Measurements from ENCODE around the gene CBR1. TPM values are rescaled to one million over a fixed set of nuclear protein-coding genes. Genes with fewer than 3 reads are reported as not detected.
"Not testable (repeated sequence)": the region's sequence is repeated elsewhere in the genome, so short reads cannot be mapped to it uniquely, and the experiment has no call there.

Gene CBR1
- polyA plus RNA-seq, 6 donors from 2014 or later, result 15.4 to 44.6 (median 32.2) TPM

GRCh38 chr21:36097427-36098181 lies 27.8 kb downstream of the CBR1 start:
- ATAC-seq (ENCODE audit: low read depth in 2 of 2), result peak; percentile 65 to 73
- H3K27ac Mint-ChIP-seq, result peak overlapping the region in 2 of 6 donors; percentile 3 to 83
- DNase-seq, result no peak
- peaks cover 0 to 11% (median 8%) of the 10 kb centered on the region in 3 donors for H3K27me3 Mint-ChIP-seq
- H3K9me3 Mint-ChIP-seq, result peaks cover 7 to 18% (median 13%) of the 10 kb centered on the region in 7 donors
- H3K4me3 Mint-ChIP-seq, result peak overlapping the region in 2 of 8 donors; percentile 32 to 62
- peaks cover 6 to 11% of the 10 kb centered on the region in 2 donors for H3K36me3 Mint-ChIP-seq
- H3K4me1 Mint-ChIP-seq, result peaks cover 8 to 13% (median 9%) of the 10 kb centered on the region in 3 donors

DNA sequence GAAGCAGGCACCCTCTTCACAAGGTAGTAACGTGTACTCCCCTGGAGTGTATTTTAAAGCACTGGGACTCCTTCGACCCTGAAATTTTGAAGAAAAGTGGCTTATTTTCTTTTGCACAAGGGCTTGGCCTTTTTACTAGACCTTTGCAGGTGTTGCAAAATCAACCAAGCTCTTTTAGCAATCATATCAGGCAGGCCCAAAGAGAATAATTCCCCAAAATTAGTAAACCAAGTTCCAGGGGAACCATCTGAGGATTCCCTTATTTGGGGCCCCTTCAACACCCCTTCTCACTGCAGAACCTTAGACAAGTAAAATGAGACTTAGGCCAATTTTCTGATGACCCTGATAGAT lies 28.3 kb downstream of the CBR1 start:
- Mint-ChIP-seq H3K4me3 (no peak overlapping the region), H3K9me3 (peaks cover 7 to 13% (median 9%) of the 10 kb centered on the region in 7 donors), H3K4me1 (peaks cover 8 to 13% (median 9%) of the 10 kb centered on the region in 3 donors), H3K27me3 (peaks cover 0 to 8% (median 8%) of the 10 kb centered on the region in 3 donors), H3K27ac (peak overlapping the region in 1 of 6 donors; percentile 83), H3K36me3 (peaks cover 6 to 10% of the 10 kb centered on the region in 2 donors)
- DNase-seq, result no peak
- ATAC-seq (ENCODE audit: low read depth in 2 of 2), result no peak

- ATAC-seq (ENCODE audit: low read depth in 2 of 2), result no peak
- H3K27ac Mint-ChIP-seq, result no peak overlapping the region
- no peak overlapping the region for H3K4me3 Mint-ChIP-seq
- peaks cover 8 to 13% (median 9%) of the 10 kb centered on the region in 3 donors for H3K4me1 Mint-ChIP-seq
- no peak for DNase-seq
- peaks cover 0 to 1% (median under 1%) of the 10 kb centered on the region in 3 donors for H3K27me3 Mint-ChIP-seq
- peaks cover 0 to 1% of the 10 kb centered on the region in 2 donors for H3K36me3 Mint-ChIP-seq
- peaks cover 0 to 5% (median under 1%) of the 10 kb centered on the region in 7 donors for H3K9me3 Mint-ChIP-seq
Measured at GRCh38 chr21:36099000-36099399, 29.2 kb downstream of the CBR1 start.

DNA sequence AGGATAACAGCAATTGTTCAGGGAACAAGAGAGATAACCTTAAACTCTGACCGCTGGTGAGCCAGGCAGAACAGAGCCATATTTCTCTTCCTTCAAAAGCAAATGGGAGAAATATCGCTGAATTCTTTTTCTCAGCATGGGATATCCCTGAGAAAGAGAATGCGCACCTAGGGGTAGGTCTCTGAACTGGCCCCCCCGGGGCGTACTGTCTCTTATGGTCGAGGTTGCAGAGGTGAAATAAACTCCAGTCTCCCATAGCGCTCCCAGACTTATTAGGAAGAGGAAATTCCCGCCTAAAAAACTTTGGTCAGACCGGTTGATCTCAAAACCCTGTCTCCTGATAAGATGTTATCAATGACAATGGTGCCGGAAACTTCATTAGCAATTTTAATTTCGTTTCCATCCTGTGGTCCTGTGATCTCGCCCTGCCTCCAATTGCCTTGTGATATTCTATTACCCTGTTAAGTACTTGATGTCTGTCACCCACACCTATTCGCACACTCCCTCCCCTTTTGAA lies 29.9 kb downstream of the CBR1 start:
- not testable (repeated sequence) for DNase-seq; H3K4me3 Mint-ChIP-seq; H3K36me3 Mint-ChIP-seq; H3K27me3 Mint-ChIP-seq; ATAC-seq (ENCODE audit: low read depth in 2 of 2); H3K9me3 Mint-ChIP-seq
- H3K4me1 Mint-ChIP-seq, result peaks cover 15 to 20% (median 17%) of the 10 kb centered on the region in 3 donors
- H3K27ac Mint-ChIP-seq, result peak overlapping the region in 1 of 6 donors; percentile 42

DNA sequence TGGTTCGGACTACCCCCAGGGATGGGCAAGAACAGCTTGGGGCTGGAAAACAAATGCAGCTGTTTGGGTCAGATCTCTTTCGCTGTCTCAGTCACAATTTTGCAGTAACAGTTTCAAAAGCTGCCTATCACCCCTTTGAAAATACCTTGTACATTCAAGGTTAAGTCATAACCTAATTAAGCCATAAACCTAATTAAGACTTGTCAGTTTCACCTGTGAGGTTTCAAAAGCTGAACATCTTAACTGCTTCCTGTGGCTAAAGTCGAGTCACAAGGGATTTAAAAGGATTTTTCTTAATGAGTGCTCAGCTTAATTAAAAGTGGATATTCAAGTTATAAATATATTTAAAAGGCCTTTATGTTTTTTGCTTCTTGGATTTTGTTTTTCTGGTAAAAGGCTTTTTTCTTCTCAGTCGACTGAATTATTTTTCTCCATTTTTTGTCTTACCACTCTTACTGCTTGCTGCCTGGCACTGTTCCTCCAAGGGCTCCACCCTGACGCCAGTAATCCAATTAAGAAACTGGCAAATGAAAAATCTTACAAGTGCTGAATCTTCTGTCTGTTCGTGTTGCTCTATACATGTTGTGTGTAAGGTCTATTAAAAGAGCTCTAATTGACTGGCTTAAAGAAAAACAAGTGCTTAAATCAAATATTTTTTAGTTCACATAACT lies 31.3 kb downstream of the CBR1 start:
- Mint-ChIP-seq H3K9me3 (no peaks in the 10 kb centered on the region), H3K27me3 (peaks cover 9 to 22% (median 22%) of the 10 kb centered on the region in 3 donors), H3K4me1 (peaks cover 16 to 23% (median 19%) of the 10 kb centered on the region in 3 donors), H3K36me3 (no peaks in the 10 kb centered on the region), H3K4me3 (no peak overlapping the region), H3K27ac (peak overlapping the region in 1 of 6 donors; percentile 71)
- ATAC-seq (ENCODE audit: low read depth in 2 of 2), result no peak
- DNase-seq, result no peak

DNA sequence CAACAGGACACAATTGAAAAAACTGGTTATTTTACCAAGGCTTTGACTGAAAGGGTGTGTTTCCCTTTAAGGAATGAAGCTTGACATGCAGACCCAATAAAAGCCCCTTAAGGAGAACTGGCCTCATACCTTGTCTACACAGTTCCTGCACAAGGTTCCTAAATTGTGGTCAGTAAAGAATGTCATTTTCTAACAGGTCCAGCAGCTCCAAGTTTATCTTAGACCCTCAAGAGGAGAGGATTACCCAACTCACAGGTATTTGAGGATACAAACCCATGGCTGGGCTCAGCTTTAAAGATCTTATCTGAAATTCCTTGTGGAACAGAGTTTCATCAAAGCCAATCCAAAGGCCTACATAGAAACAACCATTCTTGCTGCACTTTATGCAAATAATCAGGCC lies 33.6 kb downstream of the CBR1 start:
- no peaks in the 10 kb centered on the region for H3K36me3 Mint-ChIP-seq
- no peaks in the 10 kb centered on the region for H3K9me3 Mint-ChIP-seq
- ATAC-seq (ENCODE audit: low read depth in 2 of 2) (no peak), DNase-seq (no peak)
- no peak overlapping the region for H3K27ac Mint-ChIP-seq
- peaks cover 8 to 11% (median 10%) of the 10 kb centered on the region in 3 donors for H3K4me1 Mint-ChIP-seq
- H3K27me3 Mint-ChIP-seq, result peaks cover 9 to 41% (median 37%) of the 10 kb centered on the region in 3 donors
- no peak overlapping the region for H3K4me3 Mint-ChIP-seq

- ATAC-seq (ENCODE audit: low read depth in 2 of 2) (peak; percentile 72 to 88), DNase-seq (peak; percentile 67)
- peak overlapping the region in 7 of 8 donors; percentile 34 to 87 (median 76) for H3K4me3 Mint-ChIP-seq
- no peaks in the 10 kb centered on the region for H3K36me3 Mint-ChIP-seq
- H3K9me3 Mint-ChIP-seq, result no peaks in the 10 kb centered on the region
- H3K27ac Mint-ChIP-seq, result peak overlapping the region in 3 of 6 donors; percentile 4 to 68 (median 66)
- H3K27me3 Mint-ChIP-seq, result peaks cover 9 to 42% (median 37%) of the 10 kb centered on the region in 3 donors
- H3K4me1 Mint-ChIP-seq, result peaks cover 8 to 11% (median 10%) of the 10 kb centered on the region in 3 donors
Measured at GRCh38 chr21:36104317-36105300, 34.8 kb downstream of the CBR1 start.

GRCh38 chr21:36105327-36105842 lies 35.6 kb downstream of the CBR1 start:
- DNase-seq (no peak), ATAC-seq (ENCODE audit: low read depth in 2 of 2) (no peak)
- Mint-ChIP-seq H3K4me3 (peak overlapping the region in 1 of 8 donors; percentile 87), H3K9me3 (no peaks in the 10 kb centered on the region), H3K4me1 (peaks cover 8 to 11% (median 10%) of the 10 kb centered on the region in 3 donors), H3K27me3 (peaks cover 9 to 42% (median 37%) of the 10 kb centered on the region in 3 donors), H3K27ac (no peak overlapping the region), H3K36me3 (no peaks in the 10 kb centered on the region)

DNA sequence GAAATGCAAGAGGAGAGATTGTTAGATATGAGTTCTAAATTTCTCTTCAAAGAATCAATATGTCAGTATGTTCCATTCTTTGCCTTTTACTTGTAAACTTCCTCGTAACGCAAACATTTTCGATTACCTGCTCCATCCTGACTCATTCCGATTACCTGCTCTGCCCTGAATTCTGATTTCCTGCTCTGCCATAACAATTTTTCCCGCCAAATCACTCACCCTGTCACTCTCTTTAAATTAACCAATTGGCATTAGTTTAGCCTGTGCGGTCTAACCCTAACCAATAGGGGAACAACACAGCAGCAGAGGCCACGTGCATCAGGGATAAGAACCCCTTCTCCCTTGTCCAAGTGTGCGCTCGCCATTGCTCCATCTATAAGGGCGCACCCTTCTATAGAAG lies 40.0 kb downstream of the CBR1 start:
- Mint-ChIP-seq H3K9me3 (no peaks in the 10 kb centered on the region), H3K27ac (no peak overlapping the region), H3K27me3 (peaks cover 7 to 33% (median 28%) of the 10 kb centered on the region in 3 donors), H3K4me3 (no peak overlapping the region), H3K4me1 (peaks cover 10 to 22% (median 12%) of the 10 kb centered on the region in 3 donors), H3K36me3 (no peaks in the 10 kb centered on the region)
- DNase-seq (no peak), ATAC-seq (ENCODE audit: low read depth in 2 of 2) (no peak)

- H3K4me1 Mint-ChIP-seq, result peaks cover 12 to 20% (median 14%) of the 10 kb centered on the region in 3 donors
- peak overlapping the region in 1 of 6 donors; percentile 54 for H3K27ac Mint-ChIP-seq
- no peaks in the 10 kb centered on the region for H3K36me3 Mint-ChIP-seq
- H3K27me3 Mint-ChIP-seq, result peaks cover 0 to 19% (median 14%) of the 10 kb centered on the region in 3 donors
- no peaks in the 10 kb centered on the region for H3K9me3 Mint-ChIP-seq
- DNase-seq, result no peak
- no peak for ATAC-seq (ENCODE audit: low read depth in 2 of 2)
- no peak overlapping the region for H3K4me3 Mint-ChIP-seq
Measured at GRCh38 chr21:36111238-36111637, 41.4 kb downstream of the CBR1 start.

DNA sequence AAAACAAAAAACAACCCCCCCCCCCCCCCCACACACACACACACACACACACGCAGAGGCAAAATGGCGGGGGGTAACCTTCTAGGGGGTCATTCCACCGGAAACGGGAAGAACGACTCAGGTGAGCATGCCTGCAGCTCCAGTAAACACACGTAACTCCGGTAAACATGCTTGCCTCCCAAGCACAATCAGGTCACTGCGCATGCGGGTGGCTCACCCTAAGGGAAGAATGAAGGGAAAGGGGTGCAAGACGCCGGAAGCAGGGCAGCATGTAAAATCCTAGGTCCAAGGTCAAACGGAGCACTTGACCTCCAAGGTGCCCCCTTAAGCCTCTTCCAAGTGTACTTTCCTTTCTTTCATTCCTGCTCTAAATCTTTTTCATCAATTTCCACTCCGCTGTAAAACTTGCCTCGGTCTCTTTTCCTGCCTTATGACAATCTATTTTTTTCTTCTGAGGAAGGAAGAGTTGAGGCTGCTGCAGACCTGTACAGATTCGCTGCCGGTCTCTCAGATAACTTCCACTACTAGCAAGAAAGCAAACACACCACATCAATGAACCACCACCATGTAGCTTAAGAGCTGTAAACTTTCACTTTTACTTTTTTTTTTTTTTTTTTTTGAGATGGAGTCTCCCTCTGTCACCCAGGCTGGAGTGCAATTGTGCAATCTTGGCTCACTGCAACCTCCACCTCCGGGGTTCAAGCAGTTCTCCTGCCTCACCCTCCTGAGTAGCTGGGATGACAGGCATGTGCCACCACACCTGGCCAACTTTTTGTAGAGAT lies 44.0 kb downstream of the CBR1 start:
- peak overlapping the region in 5 of 8 donors; percentile 41 to 75 (median 46) for H3K4me3 Mint-ChIP-seq
- H3K27ac Mint-ChIP-seq, result peak overlapping the region in 3 of 6 donors; percentile 4 to 57 (median 48)
- H3K36me3 Mint-ChIP-seq, result no peaks in the 10 kb centered on the region
- peaks cover 12 to 20% (median 14%) of the 10 kb centered on the region in 3 donors for H3K4me1 Mint-ChIP-seq
- ATAC-seq (ENCODE audit: low read depth in 2 of 2) (no peak), DNase-seq (no peak)
- no peaks in the 10 kb centered on the region for H3K9me3 Mint-ChIP-seq
- no peaks in the 10 kb centered on the region for H3K27me3 Mint-ChIP-seq

All from naive B cell (primary cell).